Skeletal muscle tissue (tissue), 4 donors: ENCODE data around the gene KIF25. TPM values are rescaled to one million over a fixed set of nuclear protein-coding genes. Genes with fewer than 3 reads are reported as not detected.

ENCODE experiments used
- H3K27ac ChIP-seq: one replicate; pipeline ENCODE4 v1.7.0; 2013; ENCODE audit warnings: mild to moderate bottlenecking, low read depth, low read length, inconsistent platforms
- H3K27me3 ChIP-seq, 3 donors: one replicate each; pipeline ENCODE4 v1.7.0; 2013; ENCODE audit warnings: low read length in 3 of 3; ENCODE audit not compliant: control insufficient read depth in 3 of 3, insufficient read depth in 3 of 3
- H3K36me3 ChIP-seq, 3 donors: one replicate each; pipeline ENCODE4 v1.7.0; 2013; ENCODE audit warnings: low read length in 3 of 3; ENCODE audit not compliant: control insufficient read depth in 3 of 3, insufficient read depth in 3 of 3
- H3K4me1 ChIP-seq, 3 donors: one replicate each; pipeline ENCODE4 v1.7.0; 2013; ENCODE audit warnings: low read length in 3 of 3, mild to moderate bottlenecking in 3 of 3; ENCODE audit not compliant: control insufficient read depth in 3 of 3, insufficient read depth in 3 of 3
- H3K4me3 ChIP-seq, 3 donors: one replicate each; pipeline ENCODE4 v1.7.0; 2013; ENCODE audit warnings: low read length in 3 of 3
- H3K9ac ChIP-seq, 3 donors: one replicate each; pipeline ENCODE4 v1.7.0; 2013; ENCODE audit warnings: low read length in 3 of 3, mild to moderate bottlenecking in 3 of 3, moderate library complexity in 2 of 3, low read depth in 1 of 3
- H3K9me3 ChIP-seq, 3 donors: one replicate each; pipeline ENCODE4 v1.7.0; 2013; ENCODE audit warnings: low read length in 3 of 3; ENCODE audit not compliant: control insufficient read depth in 3 of 3
- total RNA-seq: library from RNA; depleted of rRNA; stranded (reverse); fragments of >200 nt; gene quantifications from one replicate; pipeline ENCODE4 v1.2.3, GENCODE V29; 2014
- donor health status: Osteomylitis.

Gene KIF25
- total RNA-seq, 1 donor from 2014 or later = not detected

GRCh38 chr6:168004023-168004422 is 6.6 kb downstream of the KIF25 start:
- H3K27me3 ChIP-seq = peaks cover 0 to 12% (median 6%) of the 10 kb centered on the region in 3 donors
- H3K9me3 ChIP-seq = no peaks in the 10 kb centered on the region
- H3K4me1 ChIP-seq = peaks cover 0 to 3% (median 0%) of the 10 kb centered on the region in 3 donors
- no peak overlapping the region for H3K4me3 ChIP-seq
- H3K27ac ChIP-seq = peak overlapping the region; percentile 2
- H3K9ac ChIP-seq = no peak overlapping the region
- H3K36me3 ChIP-seq = no peaks in the 10 kb centered on the region

- Histone ChIP-seq H3K36me3 (no peaks in the 10 kb centered on the region), H3K4me1 (peaks cover 0 to 3% (median 0%) of the 10 kb centered on the region in 3 donors), H3K9me3 (no peaks in the 10 kb centered on the region), H3K27ac (no peak overlapping the region), H3K27me3 (peaks cover 0 to 7% (median 6%) of the 10 kb centered on the region in 3 donors), H3K9ac (no peak overlapping the region), H3K4me3 (no peak overlapping the region)
Observed at GRCh38 chr6:168004945-168005344, 7.5 kb downstream of the KIF25 start.

- Histone ChIP-seq H3K36me3 (no peaks in the 10 kb centered on the region), H3K4me3 (no peak overlapping the region), H3K9me3 (peaks cover 0 to 5% (median 0%) of the 10 kb centered on the region in 3 donors), H3K27me3 (peaks cover 0 to 6% (median 5%) of the 10 kb centered on the region in 3 donors), H3K27ac (no peak overlapping the region), H3K9ac (no peak overlapping the region), H3K4me1 (peaks cover 0 to 3% (median 0%) of the 10 kb centered on the region in 3 donors)
Observed at GRCh38 chr6:168005796-168006195, 8.3 kb downstream of the KIF25 start.

- Histone ChIP-seq H3K27ac (peak overlapping the region; percentile 3), H3K9ac (no peak overlapping the region), H3K9me3 (peaks cover 0 to 8% (median 0%) of the 10 kb centered on the region in 3 donors), H3K36me3 (no peaks in the 10 kb centered on the region), H3K4me3 (no peak overlapping the region), H3K4me1 (peaks cover 0 to 3% (median 0%) of the 10 kb centered on the region in 3 donors), H3K27me3 (peaks cover 0 to 8% (median 6%) of the 10 kb centered on the region in 3 donors)
Observed at GRCh38 chr6:168007592-168008338, 10.3 kb downstream of the KIF25 start.

GRCh38 chr6:168009331-168009730 is 11.9 kb downstream of the KIF25 start:
- Histone ChIP-seq H3K9me3 (peaks cover 0 to 8% (median 0%) of the 10 kb centered on the region in 3 donors), H3K36me3 (no peaks in the 10 kb centered on the region)

GRCh38 chr6:168011291-168011690 is 13.8 kb downstream of the KIF25 start:
- no peak overlapping the region for H3K9ac ChIP-seq
- H3K27me3 ChIP-seq = peaks cover 0 to 5% (median 2%) of the 10 kb centered on the region in 3 donors
- H3K4me3 ChIP-seq = no peak overlapping the region
- H3K4me1 ChIP-seq = peaks cover 0 to 10% (median 0%) of the 10 kb centered on the region in 3 donors
- no peak overlapping the region for H3K27ac ChIP-seq
- H3K36me3 ChIP-seq = no peaks in the 10 kb centered on the region
- H3K9me3 ChIP-seq = peaks cover 0 to 8% (median 0%) of the 10 kb centered on the region in 3 donors

More at GRCh38 chr6:168009331-168009730, 11.9 kb downstream of the KIF25 start:
- H3K27ac ChIP-seq = no peak overlapping the region
- no peak overlapping the region for H3K9ac ChIP-seq
- peaks cover 0 to 8% (median 4%) of the 10 kb centered on the region in 3 donors for H3K27me3 ChIP-seq
- no peak overlapping the region for H3K4me3 ChIP-seq
- peaks cover 0 to under 1% (median 0%) of the 10 kb centered on the region in 3 donors for H3K4me1 ChIP-seq

- peaks cover 0 to 8% (median 0%) of the 10 kb centered on the region in 3 donors for H3K9me3 ChIP-seq
- peaks cover 0 to 10% (median 0%) of the 10 kb centered on the region in 3 donors for H3K4me1 ChIP-seq
- H3K27me3 ChIP-seq = peaks cover 2 to 12% (median 11%) of the 10 kb centered on the region in 3 donors
- no peaks in the 10 kb centered on the region for H3K36me3 ChIP-seq
- H3K9ac ChIP-seq = no peak overlapping the region
- no peak overlapping the region for H3K27ac ChIP-seq
- H3K4me3 ChIP-seq = no peak overlapping the region
Observed at GRCh38 chr6:168012431-168013249, 15.2 kb downstream of the KIF25 start.

GRCh38 chr6:168013250-168013915 is 15.9 kb downstream of the KIF25 start:
- H3K27me3 ChIP-seq = peaks cover 2 to 12% (median 11%) of the 10 kb centered on the region in 3 donors
- no peak overlapping the region for H3K27ac ChIP-seq
- no peak overlapping the region for H3K4me3 ChIP-seq
- H3K36me3 ChIP-seq = no peaks in the 10 kb centered on the region
- no peak overlapping the region for H3K9ac ChIP-seq
- peaks cover 0 to 10% (median 0%) of the 10 kb centered on the region in 3 donors for H3K4me1 ChIP-seq
- H3K9me3 ChIP-seq = peaks cover 0 to 8% (median 0%) of the 10 kb centered on the region in 3 donors

- H3K4me1 ChIP-seq = peaks cover 0 to 10% (median 0%) of the 10 kb centered on the region in 3 donors
- no peak overlapping the region for H3K4me3 ChIP-seq
- H3K9ac ChIP-seq = no peak overlapping the region
- H3K36me3 ChIP-seq = no peaks in the 10 kb centered on the region
- H3K27ac ChIP-seq = no peak overlapping the region
- H3K9me3 ChIP-seq = peaks cover 0 to 8% (median 0%) of the 10 kb centered on the region in 3 donors
- peaks cover 2 to 12% (median 11%) of the 10 kb centered on the region in 3 donors for H3K27me3 ChIP-seq
Observed at GRCh38 chr6:168014428-168014827, 17.0 kb downstream of the KIF25 start.
